HEK293 (cell line): ENCODE measurements around the gene CDK5.

Source experiments
- BCL11B ChIP-seq: fragments of 450-650 bp; formaldehyde crosslinking; IDR thresholded peaks from 2 replicates; pipeline ENCODE4 v1.5.1; 2016; ENCODE audit warnings: low read depth, missing biosample characterization, missing genetic modification characterization
- GLI4 ChIP-seq: fragments of 450-650 bp; formaldehyde crosslinking; IDR thresholded peaks from 2 replicates; pipeline ENCODE4 v1.5.1; 2016; ENCODE audit warnings: missing biosample characterization, missing genetic modification characterization
- GLIS1 ChIP-seq: fragments of 450-650 bp; formaldehyde crosslinking; IDR thresholded peaks from 2 replicates; pipeline ENCODE4 v1.5.1; 2016; ENCODE audit warnings: missing biosample characterization, missing genetic modification characterization
- GLIS2 ChIP-seq: fragments of 450-650 bp; formaldehyde crosslinking; IDR thresholded peaks from 2 replicates; pipeline ENCODE4 v1.5.1; 2016; ENCODE audit warnings: missing biosample characterization, missing genetic modification characterization
- HIC1 ChIP-seq: fragments of 450-650 bp; formaldehyde crosslinking; IDR thresholded peaks from 2 replicates; pipeline ENCODE4 v1.5.1; 2016; ENCODE audit warnings: missing biosample characterization, missing genetic modification characterization
- KLF8 ChIP-seq: fragments of 450-650 bp; formaldehyde crosslinking; IDR thresholded peaks from 2 replicates; pipeline ENCODE4 v1.5.1; 2016; ENCODE audit warnings: missing biosample characterization, missing genetic modification characterization
- OSR2 ChIP-seq: fragments of 450-650 bp; formaldehyde crosslinking; IDR thresholded peaks from 2 replicates; pipeline ENCODE4 v1.5.1; 2016; ENCODE audit warnings: missing biosample characterization, missing genetic modification characterization
- PATZ1 ChIP-seq: fragments of 450-650 bp; formaldehyde crosslinking; IDR thresholded peaks from 2 replicates; pipeline ENCODE4 v1.5.1; 2016; ENCODE audit warnings: missing biosample characterization, missing genetic modification characterization
- SP7 ChIP-seq: fragments of 450-650 bp; formaldehyde crosslinking; IDR thresholded peaks from 2 replicates; pipeline ENCODE4 v1.5.1; 2016; ENCODE audit warnings: missing biosample characterization, missing genetic modification characterization
- TSHZ1 ChIP-seq: fragments of 450-650 bp; formaldehyde crosslinking; IDR thresholded peaks from 2 replicates; pipeline ENCODE4 v1.5.1; 2016; ENCODE audit warnings: missing biosample characterization, missing genetic modification characterization, borderline replicate concordance
- ZBTB1 ChIP-seq: fragments of 450-650 bp; formaldehyde crosslinking; IDR thresholded peaks from 2 replicates; pipeline ENCODE4 v1.5.1; 2016; ENCODE audit warnings: missing biosample characterization, missing genetic modification characterization
- ZBTB17 ChIP-seq: fragments of 450-650 bp; formaldehyde crosslinking; IDR thresholded peaks from 2 replicates; pipeline ENCODE4 v1.5.1; 2016; ENCODE audit warnings: missing biosample characterization, missing genetic modification characterization
- ZBTB20 ChIP-seq: fragments of 450-650 bp; formaldehyde crosslinking; IDR thresholded peaks from 2 replicates; pipeline ENCODE4 v1.5.1; 2016; ENCODE audit warnings: missing biosample characterization, missing genetic modification characterization
- ZBTB21 ChIP-seq: fragments of 450-650 bp; formaldehyde crosslinking; IDR thresholded peaks from 2 replicates; pipeline ENCODE4 v1.5.1; 2017; ENCODE audit warnings: missing biosample characterization, missing genetic modification characterization
- ZBTB44 ChIP-seq: fragments of 450-650 bp; IDR thresholded peaks from 2 replicates; pipeline ENCODE4 v1.5.1; 2018; ENCODE audit warnings: missing biosample characterization, mild to moderate bottlenecking, missing genetic modification characterization
- ZBTB7A ChIP-seq: fragments of 450-650 bp; formaldehyde crosslinking; IDR thresholded peaks from 2 replicates; pipeline ENCODE4 v1.5.1; 2016; ENCODE audit warnings: low read depth, missing biosample characterization, missing genetic modification characterization
- ZNF146 ChIP-seq: fragments of 450-650 bp; formaldehyde crosslinking; IDR thresholded peaks from 2 replicates; pipeline ENCODE4 v1.5.1; 2016; ENCODE audit warnings: missing biosample characterization, missing genetic modification characterization
- ZNF202 ChIP-seq: fragments of 450-650 bp; formaldehyde crosslinking; IDR thresholded peaks from 2 replicates; pipeline ENCODE4 v1.5.1; 2016; ENCODE audit warnings: missing biosample characterization, missing genetic modification characterization, borderline replicate concordance
- ZNF24 ChIP-seq: fragments of 450-650 bp; formaldehyde crosslinking; IDR thresholded peaks from 2 replicates; pipeline ENCODE4 v1.5.1; 2016; ENCODE audit warnings: missing biosample characterization, missing genetic modification characterization
- ZNF341 ChIP-seq: fragments of 450-650 bp; formaldehyde crosslinking; IDR thresholded peaks from 2 replicates; pipeline ENCODE4; 2016; ENCODE audit warnings: low read depth, missing biosample characterization, missing genetic modification characterization
- ZNF362 ChIP-seq: fragments of 450-650 bp; formaldehyde crosslinking; IDR thresholded peaks from 2 replicates; pipeline ENCODE4 v1.5.1; 2016; ENCODE audit warnings: missing biosample characterization, missing genetic modification characterization
- ZNF473 ChIP-seq: fragments of 450-650 bp; formaldehyde crosslinking; IDR thresholded peaks from 2 replicates; pipeline ENCODE4 v1.5.1; 2017; ENCODE audit warnings: missing biosample characterization, missing genetic modification characterization
- ZNF513 ChIP-seq: fragments of 450-650 bp; IDR thresholded peaks from 2 replicates; pipeline ENCODE4 v1.5.1; 2018; ENCODE audit warnings: missing biosample characterization, missing genetic modification characterization
- ZNF692 ChIP-seq: fragments of 450-650 bp; formaldehyde crosslinking; IDR thresholded peaks from 2 replicates; pipeline ENCODE4 v1.5.1; 2016; ENCODE audit warnings: missing biosample characterization, missing genetic modification characterization
- ZNF830 ChIP-seq: fragments of 450-650 bp; IDR thresholded peaks from 2 replicates; pipeline ENCODE4 v1.5.0; 2018; ENCODE audit warnings: missing biosample characterization, missing genetic modification characterization, low read depth, mild to moderate bottlenecking, moderate library complexity
- ZXDB ChIP-seq: fragments of 450-650 bp; formaldehyde crosslinking; IDR thresholded peaks from 2 replicates; pipeline ENCODE4 v1.5.1; 2016; ENCODE audit warnings: missing biosample characterization, missing genetic modification characterization

CDK5 gene

GRCh38 chr7:151078233-151079040 is 20.7 kb upstream of the CDK5 start (continued):
- TF ChIP-seq TSHZ1 (tag by site-specific recombination) (no peak), ZBTB21 (tag by site-specific recombination) (no peak), BCL11B (tag by site-specific recombination) (no peak), ZNF362 (tag by site-specific recombination) (no peak), ZNF692 (tag by site-specific recombination) (no peak), PATZ1 (tag by site-specific recombination) (peak; percentile 78), ZBTB44 (tag by site-specific recombination) (peak; percentile 90), ZBTB17 (peak; percentile 98), ZNF830 (no peak), ZNF513 (tag by site-specific recombination) (no peak), ZNF202 (no peak), GLIS2 (tag by site-specific recombination) (peak; percentile 88), ZNF146 (no peak), HIC1 (peak; percentile 7; the same call in 1 of the 2 replicates), GLI4 (no peak), OSR2 (0 out of 2 replicates have a peak, but pooled peaks have one; percentile 14), KLF8 (peak; percentile 84), ZNF473 (tag by site-specific recombination) (no peak), SP7 (tag by site-specific recombination) (peak; percentile 81; the same call in 1 of the 2 replicates), ZNF341 (tag by site-specific recombination) (peak; percentile 24; the same call in 1 of the 2 replicates), ZBTB20 (tag by site-specific recombination) (peak; percentile 48; the same call in 1 of the 2 replicates), GLIS1 (tag by site-specific recombination) (peak; percentile 70), ZBTB1 (tag by site-specific recombination) (no peak), ZNF24 (peak; percentile 9; the same call in 1 of the 2 replicates), ZBTB7A (peak; percentile 68; the same call in 1 of the 2 replicates), ZXDB (no peak)
